H1 (cell line): ENCODE results near the gene IL16. TPM values are rescaled to one million over a fixed set of nuclear protein-coding genes. Genes with fewer than 3 reads are reported as not detected.

Experiments used
- BCL11A ChIP-seq, 2 experiments: IDR thresholded peaks; one replicate each; pipeline ENCODE4 v1.6.1; 2011; ENCODE audit warnings: low read depth in 2 of 2, low read length in 2 of 2, mild to moderate bottlenecking in 2 of 2
- E2F6 ChIP-seq: IDR thresholded peaks from 2 replicates; pipeline ENCODE4 v1.6.1; 2012; ENCODE audit warnings: inconsistent platforms
- SAP30 ChIP-seq: fragments of 300-600 bp; sonication (generic); IDR thresholded peaks from 2 replicates; pipeline ENCODE4 v1.7.1; 2012; ENCODE audit warnings: low read length, moderate library complexity, mild to moderate bottlenecking, inconsistent platforms; ENCODE audit not compliant: insufficient read depth, insufficient replicate concordance
- SIRT6 ChIP-seq: IDR thresholded peaks from one replicate; pipeline ENCODE4 v1.7.1; 2012; ENCODE audit warnings: low read length, inconsistent platforms
- SIX5 ChIP-seq: IDR thresholded peaks from 2 replicates; pipeline ENCODE4 v1.6.1; 2011; ENCODE audit warnings: mild to moderate bottlenecking, low read depth, low read length
- polyA plus RNA-seq, 7 experiments: library from polyadenylated mRNA; depleted of rRNA in 3 of 7; stranded (reverse) in 5 of 7; unstranded in 2 of 7; fragments of >200 nt in 5 of 7; fragments of 200-250 nt in 2 of 7; gene quantifications; 1 replicate in 5 of 7; 2 replicates in 1 of 7; 4 replicates in 1 of 7; pipeline versions ENCODE4 v1.2.1 to v1.2.3, GENCODE V29; 2011 to 2013; ENCODE audit warnings: missing spikeins in 2 of 7, mixed read lengths in 2 of 7
- total RNA-seq: library from RNA; stranded (reverse); fragmentation: NEBNext Ultra II Directional; extraction: Animal tissue kit (Norgen Biotek cat#: 25700); gene quantifications from 2 replicates; pipeline ENCODE4 v1.2.1, GENCODE V29; 2021

IL16 gene
- total and polyA plus RNA-seq, 2 of the 8 experiments (the other 6 are each of a cell fraction or from before 2014, with no cell fraction given) = 0.03 to 0.09 TPM

DNA sequence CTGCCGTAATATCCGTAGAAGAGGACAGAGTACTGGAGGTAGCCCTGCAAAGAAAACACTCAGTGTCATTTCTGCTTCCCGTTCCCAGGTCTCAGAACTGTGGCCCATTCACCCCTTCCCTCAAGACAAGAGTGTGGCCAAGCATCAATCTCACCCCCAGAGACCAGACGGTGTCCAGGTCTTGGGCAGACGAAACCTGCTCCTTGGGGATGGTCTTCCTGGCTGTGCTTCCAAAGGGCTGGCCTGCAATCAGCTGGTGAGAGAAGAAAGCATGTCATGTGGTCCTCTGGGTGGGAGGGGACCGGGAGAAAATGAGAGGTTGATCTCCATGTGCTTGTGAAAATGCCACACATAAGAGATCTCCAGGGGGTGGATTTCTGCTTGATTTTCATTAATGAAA lies 161.6 kb downstream of the IL16 start (continued):
- TF ChIP-seq SAP30 (no peak), SIRT6 (no peak), SIX5 (no peak), E2F6 (no peak), BCL11A (IDR thresholded peaks at IDR 0.05; ENCODE audit: low read depth in 2 of 2, low read length in 2 of 2) (no peak)
